ENCODE results near the gene SRXN1. TPM values are rescaled to one million over a fixed set of nuclear protein-coding genes. Genes with fewer than 3 reads are reported as not detected.
"Not testable (repeated sequence)": the region's sequence is repeated elsewhere in the genome, so short reads cannot be mapped to it uniquely, and the experiment has no call there.

The SRXN1 gene
- 1 to 10 TPM; 5.9 to 8.0 (median 6.6) TPM for polyA plus RNA-seq (ENCODE audit: insufficient read depth in 1 of 5, insufficient read length in 5 of 5, low replicate concordance in 1 of 5)
- long read RNA-seq, donor 1, transcript SRXN1-201 (2 exons, 2,698 nt): major isoform, 10 of 10 reads
- long read RNA-seq, donor 1, partial matches to known transcripts: 0 of 10 reads
- long read RNA-seq, donor 1, other reads (novel, unspliced or antisense): 0 of 10 reads
- long read RNA-seq, donor 2, partial matches to known transcripts: 0 of 4 reads
- long read RNA-seq, donor 2, other reads (novel, unspliced or antisense): 0 of 4 reads
- long read RNA-seq, donor 3: 0 reads
- long read RNA-seq, donor 4, partial matches to known transcripts: 0 of 1 reads
- long read RNA-seq, donor 4, other reads (novel, unspliced or antisense): 0 of 1 reads
- long read RNA-seq, donor 5, transcript SRXN1-201 (2 exons, 2,698 nt): major isoform, 9 of 9 reads
- long read RNA-seq, donor 5, partial matches to known transcripts: 0 of 9 reads
- long read RNA-seq, donor 5, other reads (novel, unspliced or antisense): 0 of 9 reads
- long read RNA-seq, donor 6, partial matches to known transcripts: 0 of 3 reads
- long read RNA-seq, donor 6, other reads (novel, unspliced or antisense): 0 of 3 reads
- long read RNA-seq, donor 7, partial matches to known transcripts: 0 of 1 reads
- long read RNA-seq, donor 7, other reads (novel, unspliced or antisense): 0 of 1 reads
- long read RNA-seq, donor 8, partial matches to known transcripts: 0 of 2 reads
- long read RNA-seq, donor 8, other reads (novel, unspliced or antisense): 0 of 2 reads

DNA sequence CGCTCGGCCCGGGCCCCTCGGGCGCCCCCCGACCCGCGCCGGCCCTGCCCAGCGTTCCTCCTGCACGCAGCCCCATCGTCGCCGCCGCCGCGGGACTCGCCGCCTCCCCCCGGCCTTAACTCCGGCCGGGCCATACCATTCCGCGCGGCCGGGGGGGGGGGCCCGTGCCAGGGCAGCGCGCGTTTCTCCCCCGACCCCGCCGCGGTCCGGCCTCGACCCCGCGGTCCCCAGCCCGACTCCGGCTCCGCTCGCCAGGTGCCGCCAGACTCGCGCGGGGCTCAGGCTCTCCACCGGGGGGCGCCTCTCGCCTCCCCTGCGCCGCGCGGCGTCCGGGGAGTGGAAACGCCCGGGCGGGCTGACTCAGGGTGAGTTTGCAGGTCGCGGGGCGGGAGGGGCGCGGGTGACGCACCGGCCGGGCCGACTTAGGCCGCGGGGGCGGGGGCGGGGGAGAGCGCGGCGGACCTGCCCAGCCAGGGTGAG lies at the start of gene SRXN1:
Gene SRXN1, minus strand, starts transcription at position 91 of the 480 bp plus-strand sequence. Its CDS starts 15 bp downstream, at position 76.
- peak; percentile 65 to 74 for DNase-seq

DNA sequence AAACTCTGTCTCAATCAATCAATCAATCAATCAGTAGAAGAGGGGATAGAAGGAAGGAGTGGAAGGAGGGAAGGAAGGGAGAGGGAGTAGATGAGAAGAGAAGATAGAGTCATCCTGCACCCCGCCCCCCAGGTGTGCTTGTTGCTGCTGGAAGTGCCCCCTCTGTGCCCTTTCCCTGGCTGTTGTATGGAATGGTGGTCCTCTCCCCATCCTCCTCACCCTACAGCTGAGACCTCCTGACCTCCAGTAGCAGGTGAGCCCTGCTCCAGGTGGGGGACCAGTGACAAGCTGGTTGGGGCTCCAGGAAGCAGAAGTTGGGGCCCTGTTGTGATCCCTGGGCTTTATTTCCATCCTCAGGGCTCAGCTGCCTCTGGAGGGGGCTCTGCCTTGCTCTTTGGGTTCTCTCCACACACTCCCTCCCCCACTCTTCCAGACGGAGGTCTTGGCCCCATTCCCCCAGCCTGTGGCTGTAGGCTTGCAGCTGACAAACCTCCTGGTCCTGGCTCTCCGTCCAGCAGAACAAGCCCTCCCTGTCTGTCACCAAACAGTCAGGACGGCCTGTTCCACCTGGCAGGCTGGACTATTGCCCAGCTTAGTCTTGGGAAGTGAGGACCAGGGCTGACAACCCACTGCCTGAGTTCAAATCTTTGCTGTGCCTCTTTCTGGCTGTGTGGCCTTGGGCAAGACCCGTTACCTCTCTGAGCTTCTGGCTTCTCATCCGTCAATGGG lies 48.6 kb upstream of the SRXN1 start:
- DNase-seq: no peak

DNA sequence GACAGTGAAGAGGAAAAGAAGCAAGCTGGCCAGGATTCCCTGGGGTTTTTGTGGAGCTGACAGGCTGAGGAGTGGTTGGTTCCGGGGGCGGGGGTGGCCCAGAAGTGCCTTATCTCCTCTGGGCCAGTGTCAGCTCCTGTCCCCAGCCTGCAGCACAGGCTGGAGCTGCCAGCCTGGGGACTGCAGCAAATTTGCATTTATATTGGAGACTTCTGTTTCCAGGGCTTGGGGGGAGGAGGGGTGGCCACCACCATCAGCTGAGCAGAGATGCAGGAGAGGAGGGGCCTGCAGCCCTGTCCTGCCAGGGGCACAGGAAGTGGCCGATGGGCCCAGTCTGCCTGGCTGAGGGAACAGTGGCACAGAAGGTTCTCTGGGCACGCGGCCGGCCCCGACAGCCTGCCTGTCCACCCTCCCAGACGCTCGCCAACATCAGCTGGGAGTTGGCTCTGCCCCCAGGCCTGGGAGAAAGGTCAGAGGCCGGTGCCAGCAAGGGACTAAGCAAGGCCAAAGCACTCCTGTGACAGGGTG lies 46.9 kb upstream of the SRXN1 start:
- no peak for DNase-seq

DNA sequence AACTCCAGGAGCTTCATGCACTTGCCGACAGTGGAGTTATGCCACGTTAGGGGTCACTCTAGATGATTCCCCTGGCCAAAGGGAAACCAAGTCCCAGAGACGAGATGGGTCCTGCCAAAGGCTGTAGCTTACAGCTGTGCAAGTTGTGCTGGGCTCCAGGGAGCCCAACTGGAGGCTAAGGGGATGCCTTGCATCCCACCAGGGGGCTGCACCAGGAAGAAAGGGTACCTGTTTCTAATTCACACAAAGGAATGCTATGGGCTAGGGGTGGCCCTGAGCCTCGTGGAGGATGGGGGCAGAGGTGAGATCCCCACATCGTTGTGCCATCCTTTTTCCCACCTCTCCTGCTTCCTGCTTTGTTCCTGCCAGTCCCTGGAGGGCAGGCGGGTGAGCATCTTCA lies 46.3 kb upstream of the SRXN1 start:
- DNase-seq: no peak

- no peak for DNase-seq
Measured at GRCh38 chr20:698276-698675, 45.3 kb upstream of the SRXN1 start.

GRCh38 chr20:697826-698225 lies 44.8 kb upstream of the SRXN1 start:
- no peak for DNase-seq

GRCh38 chr20:695165-695866 lies 42.3 kb upstream of the SRXN1 start:
- DNase-seq: no peak

GRCh38 chr20:694496-694895 lies 41.5 kb upstream of the SRXN1 start:
- no peak for DNase-seq

DNA sequence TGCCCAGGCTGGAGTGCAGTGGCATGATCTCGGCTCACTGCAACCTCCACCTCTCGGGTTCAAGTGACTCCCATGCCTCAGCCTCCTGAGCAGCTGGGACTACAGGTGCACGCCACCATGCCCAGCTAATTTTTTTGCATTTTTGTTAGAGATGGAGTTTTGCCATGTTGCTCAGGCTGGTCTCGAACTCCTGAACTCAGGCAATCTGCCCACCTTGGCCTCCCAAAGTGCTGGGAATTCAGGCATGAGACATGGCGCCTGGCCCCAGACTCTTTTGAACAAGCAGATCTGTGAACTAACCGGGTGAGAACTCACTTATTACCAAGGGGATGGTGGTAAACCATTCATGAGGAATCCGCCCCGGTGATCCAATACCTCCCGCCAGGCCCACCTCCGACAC lies 40.8 kb upstream of the SRXN1 start:
- not testable (repeated sequence) for DNase-seq

DNA sequence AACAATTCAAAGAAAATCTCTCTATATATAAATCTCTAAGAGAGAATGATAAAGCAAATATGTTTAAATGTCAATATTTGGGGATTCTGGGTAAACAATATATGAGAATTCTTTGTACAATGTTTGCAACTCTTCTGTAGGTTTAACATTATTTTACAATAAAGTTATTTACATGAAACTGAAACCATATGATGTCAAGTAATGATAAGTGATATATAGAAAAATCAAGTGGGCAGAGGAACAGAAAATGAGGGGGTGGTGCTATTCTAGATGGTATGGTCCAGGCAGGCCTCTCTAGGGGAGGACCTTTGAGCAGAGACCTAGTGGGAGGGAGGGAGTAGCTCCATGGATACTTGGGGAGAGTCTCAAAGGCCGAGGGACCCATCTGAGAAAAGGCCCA lies 39.0 kb upstream of the SRXN1 start:
- DNase-seq: no peak

- DNase-seq: no peak
Measured at GRCh38 chr20:689947-690346, 36.9 kb upstream of the SRXN1 start.

DNA sequence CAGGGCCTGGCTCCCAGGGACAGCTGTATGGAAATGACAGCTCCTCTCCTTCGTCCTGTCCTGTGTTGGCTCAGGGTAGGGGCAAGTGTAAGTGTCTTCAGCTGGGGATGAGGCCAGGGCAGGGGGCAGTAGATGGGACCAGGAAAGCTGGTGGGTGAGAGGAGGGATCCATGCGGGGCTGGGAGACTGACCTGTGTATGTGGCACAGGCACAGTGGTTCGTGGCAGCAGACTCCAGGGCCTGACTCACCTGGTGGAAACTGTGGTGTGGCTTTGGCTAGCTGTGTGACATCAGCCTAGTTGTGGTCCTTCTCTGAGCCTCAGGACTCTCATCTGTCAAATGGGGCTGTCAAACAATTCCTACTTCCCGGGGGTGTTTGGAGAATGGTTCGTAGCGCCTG lies 36.3 kb upstream of the SRXN1 start:
- no peak for DNase-seq

GRCh38 chr20:688809-689212 lies 35.8 kb upstream of the SRXN1 start:
- DNase-seq: no peak

- no peak for DNase-seq
Measured at GRCh38 chr20:687468-688203, 34.6 kb upstream of the SRXN1 start.

GRCh38 chr20:684676-685319 lies 31.8 kb upstream of the SRXN1 start:
- no peak for DNase-seq

DNA sequence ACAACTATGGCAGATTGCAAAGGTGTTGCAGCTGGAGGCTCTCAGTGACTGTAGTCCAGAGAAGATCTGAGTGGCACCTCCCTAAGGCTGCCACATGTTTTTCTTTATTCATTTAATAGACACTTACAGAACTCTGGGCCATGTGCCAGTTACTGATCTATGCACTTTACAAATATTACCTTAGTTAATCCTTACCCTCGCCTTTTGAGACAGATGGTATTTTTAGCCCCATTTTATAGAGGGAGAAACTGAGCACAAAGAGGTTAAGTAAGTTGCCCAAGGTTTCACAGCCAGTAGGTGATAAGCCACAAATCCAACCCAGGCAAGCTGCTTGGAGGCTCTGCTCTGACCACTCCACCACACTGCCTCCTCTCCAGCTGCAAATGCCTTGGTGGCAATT lies 29.1 kb upstream of the SRXN1 start:
- no peak for DNase-seq

DNA sequence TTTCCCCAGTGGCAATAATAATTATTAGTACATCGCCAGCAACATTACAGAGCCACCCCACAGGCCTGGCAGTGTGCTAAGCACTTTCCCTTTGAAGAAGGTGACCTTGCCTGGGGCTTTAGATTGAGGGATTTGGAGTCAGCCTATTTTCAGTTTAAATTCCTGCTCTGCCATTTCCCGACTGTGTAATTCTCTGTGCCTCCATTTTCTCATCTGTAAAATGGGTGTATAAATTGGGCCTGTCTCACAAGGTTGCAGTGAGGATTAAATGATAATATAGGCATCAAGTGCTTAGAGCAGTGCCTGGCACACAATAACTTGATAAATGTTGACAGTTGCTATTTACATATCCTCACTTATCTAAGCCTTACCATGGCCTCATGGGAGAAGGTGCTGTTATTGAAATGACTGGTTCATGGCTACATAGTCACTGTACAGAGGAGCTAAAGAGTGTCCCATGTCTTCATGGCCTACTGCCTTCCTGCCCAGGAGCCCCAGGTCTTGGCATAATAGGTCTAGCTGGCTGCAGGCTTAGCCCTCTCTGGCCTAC lies 27.7 kb upstream of the SRXN1 start:
- no peak for DNase-seq

GRCh38 chr20:677957-678356 lies 25.0 kb upstream of the SRXN1 start:
- DNase-seq: no peak

DNA sequence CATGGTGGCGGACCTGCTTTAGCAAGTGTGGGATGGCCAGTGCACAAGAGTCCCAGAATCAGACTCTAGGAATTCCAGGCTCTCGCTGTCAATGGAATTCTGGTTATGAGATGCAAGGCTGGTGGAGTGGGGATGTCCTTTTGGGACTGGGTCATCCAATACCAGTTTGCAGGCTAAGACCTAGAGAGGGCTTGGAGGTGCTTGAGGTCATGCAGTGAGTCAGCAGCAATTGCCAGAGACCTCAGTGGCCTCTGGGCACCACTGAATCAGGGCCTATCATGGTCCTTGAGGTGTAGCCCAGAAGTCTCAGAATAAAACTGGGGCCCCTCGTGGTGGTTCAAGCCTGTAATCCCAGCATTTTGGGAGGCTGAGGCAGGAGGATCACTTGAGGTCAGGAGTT lies 24.0 kb upstream of the SRXN1 start:
- DNase-seq: no peak
